Measurements from ENCODE around the gene DAZAP2. TPM values are rescaled to one million over a fixed set of nuclear protein-coding genes. Genes with fewer than 3 reads are reported as not detected.

The DAZAP2 gene
- polyA plus RNA-seq, 1 donor from 2014 or later = 97.9 TPM

DNA sequence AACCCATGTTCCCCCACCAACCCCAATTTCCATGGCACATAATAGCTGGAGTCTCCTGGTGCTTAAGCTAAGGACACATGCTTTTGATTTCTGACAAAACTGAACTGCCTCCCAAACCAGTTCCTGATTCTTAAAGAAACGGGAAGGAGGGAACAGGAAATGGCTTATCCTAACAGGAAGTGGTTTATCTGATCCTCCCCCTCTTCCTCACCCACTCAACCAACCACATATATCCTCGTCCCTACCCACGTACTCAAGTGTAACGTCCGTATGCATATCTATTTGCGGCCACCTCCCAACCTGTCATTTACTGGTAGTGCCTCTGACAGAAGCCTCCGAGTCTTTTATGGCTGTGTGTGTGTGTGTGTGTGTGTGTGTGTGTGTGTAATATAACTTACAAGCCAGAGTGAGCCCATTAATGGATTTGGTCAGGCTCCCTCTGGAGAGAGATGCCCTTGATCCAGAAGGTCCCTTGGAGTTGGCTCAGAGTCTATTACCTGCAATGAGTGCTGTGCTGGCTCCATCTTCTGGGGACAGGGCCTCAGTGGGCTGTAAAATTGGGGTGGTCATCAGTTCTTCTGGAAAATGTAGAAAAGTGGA is 7.7 kb downstream of the DAZAP2 start:
- no peak overlapping the region for H3K9ac ChIP-seq (ENCODE audit: low read length)
- H3K79me2 ChIP-seq (replicated peaks; ENCODE audit: insufficient read depth, low read length) = no peaks in the 10 kb centered on the region
- no peak overlapping the region for H3K27ac ChIP-seq (ENCODE audit: low read length)
- H3K9me2 ChIP-seq (ENCODE audit: insufficient read depth, low read length) = no peaks in the 10 kb centered on the region
- H4K20me1 ChIP-seq (ENCODE audit: insufficient read depth) = no peaks in the 10 kb centered on the region
- H3K9me3 ChIP-seq (ENCODE audit: low read length) = no peaks in the 10 kb centered on the region
- H3K27me3 ChIP-seq (ENCODE audit: insufficient read depth, low read depth, low read length) = no peaks in the 10 kb centered on the region
- H3K4me2 ChIP-seq (ENCODE audit: low read length) = no peak overlapping the region
- H3F3A ChIP-seq (ENCODE audit: insufficient read depth, low read length, poor library complexity, severe bottlenecking) = no peaks in the 10 kb centered on the region
- H2AFZ ChIP-seq (ENCODE audit: low read depth, low read length) = no peak overlapping the region
- H3K4me3 ChIP-seq (ENCODE audit: low read length) = no peak overlapping the region
- no peaks in the 10 kb centered on the region for H3K36me3 ChIP-seq (ENCODE audit: insufficient read depth, low read length)
- TF ChIP-seq MXI1 (conservative IDR thresholded peaks at IDR 0.05; ENCODE audit: poor library complexity, severe bottlenecking) (no peak), SMC3 (conservative IDR thresholded peaks at IDR 0.05; ENCODE audit: poor library complexity) (no peak), EZH2 (IDR thresholded peaks at IDR 0.05; ENCODE audit: borderline replicate concordance, insufficient read depth, low read length, poor library complexity, severe bottlenecking) (no peak), POLR2AphosphoS5 (IDR thresholded peaks at IDR 0.05) (no peak)

DNA sequence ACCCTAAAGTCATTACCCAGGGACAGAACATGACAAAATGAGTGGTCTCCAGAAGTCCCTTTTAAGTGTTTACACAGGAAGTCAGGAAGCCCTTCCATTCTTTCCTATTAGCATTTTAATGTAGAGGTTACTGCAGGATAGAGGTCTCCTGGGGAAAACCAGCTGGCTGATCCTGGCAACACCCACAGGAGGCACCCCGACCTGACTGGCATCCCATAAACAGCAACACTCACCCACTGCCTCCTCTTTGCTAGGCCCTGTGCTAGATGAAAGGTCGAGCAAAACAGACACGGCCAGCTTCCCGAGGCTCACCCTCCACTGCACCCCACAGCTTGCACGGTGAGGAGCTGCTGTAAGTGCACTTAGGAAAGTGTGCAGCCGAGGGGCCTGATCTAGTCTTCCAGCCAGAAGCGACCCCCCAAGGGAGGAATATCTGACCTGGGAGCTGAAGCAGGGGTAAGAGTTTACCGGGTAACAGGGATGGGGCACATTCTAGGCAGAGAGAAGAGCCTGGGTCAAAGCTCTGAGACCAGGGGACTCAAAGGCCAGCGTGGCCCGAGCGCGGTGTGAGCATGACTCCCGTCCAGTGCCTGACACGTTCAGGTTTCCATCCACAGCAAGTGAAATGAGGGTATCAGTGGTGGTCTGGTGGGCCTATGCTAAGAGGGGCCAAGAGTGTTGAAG is 9.0 kb downstream of the DAZAP2 start:
- Histone ChIP-seq H3K4me2 (ENCODE audit: low read length) (no peak overlapping the region), H3K27ac (ENCODE audit: low read length) (no peak overlapping the region), H2AFZ (ENCODE audit: low read depth, low read length) (no peak overlapping the region), H3F3A (ENCODE audit: insufficient read depth, low read length, poor library complexity, severe bottlenecking) (no peaks in the 10 kb centered on the region), H3K4me3 (ENCODE audit: low read length) (no peak overlapping the region), H3K36me3 (ENCODE audit: insufficient read depth, low read length) (no peaks in the 10 kb centered on the region), H3K9me2 (ENCODE audit: insufficient read depth, low read length) (no peaks in the 10 kb centered on the region), H4K20me1 (ENCODE audit: insufficient read depth) (no peaks in the 10 kb centered on the region), H3K79me2 (replicated peaks; ENCODE audit: insufficient read depth, low read length) (no peaks in the 10 kb centered on the region), H3K9ac (ENCODE audit: low read length) (no peak overlapping the region), H3K9me3 (ENCODE audit: low read length) (no peaks in the 10 kb centered on the region), H3K27me3 (ENCODE audit: insufficient read depth, low read depth, low read length) (no peaks in the 10 kb centered on the region)
- TF ChIP-seq SMC3 (conservative IDR thresholded peaks at IDR 0.05; ENCODE audit: poor library complexity) (no peak), TAF1 (IDR thresholded peaks at IDR 0.05; ENCODE audit: low read depth) (no peak), POLR2AphosphoS5 (IDR thresholded peaks at IDR 0.05) (no peak), EP300 (conservative IDR thresholded peaks at IDR 0.05; ENCODE audit: poor library complexity, severe bottlenecking) (no peak), MXI1 (conservative IDR thresholded peaks at IDR 0.05; ENCODE audit: poor library complexity, severe bottlenecking) (no peak), EZH2 (IDR thresholded peaks at IDR 0.05; ENCODE audit: borderline replicate concordance, insufficient read depth, low read length, poor library complexity, severe bottlenecking) (no peak), RAD21 (conservative IDR thresholded peaks at IDR 0.05) (no peak)
- TF ChIP-seq, protein P1, sequence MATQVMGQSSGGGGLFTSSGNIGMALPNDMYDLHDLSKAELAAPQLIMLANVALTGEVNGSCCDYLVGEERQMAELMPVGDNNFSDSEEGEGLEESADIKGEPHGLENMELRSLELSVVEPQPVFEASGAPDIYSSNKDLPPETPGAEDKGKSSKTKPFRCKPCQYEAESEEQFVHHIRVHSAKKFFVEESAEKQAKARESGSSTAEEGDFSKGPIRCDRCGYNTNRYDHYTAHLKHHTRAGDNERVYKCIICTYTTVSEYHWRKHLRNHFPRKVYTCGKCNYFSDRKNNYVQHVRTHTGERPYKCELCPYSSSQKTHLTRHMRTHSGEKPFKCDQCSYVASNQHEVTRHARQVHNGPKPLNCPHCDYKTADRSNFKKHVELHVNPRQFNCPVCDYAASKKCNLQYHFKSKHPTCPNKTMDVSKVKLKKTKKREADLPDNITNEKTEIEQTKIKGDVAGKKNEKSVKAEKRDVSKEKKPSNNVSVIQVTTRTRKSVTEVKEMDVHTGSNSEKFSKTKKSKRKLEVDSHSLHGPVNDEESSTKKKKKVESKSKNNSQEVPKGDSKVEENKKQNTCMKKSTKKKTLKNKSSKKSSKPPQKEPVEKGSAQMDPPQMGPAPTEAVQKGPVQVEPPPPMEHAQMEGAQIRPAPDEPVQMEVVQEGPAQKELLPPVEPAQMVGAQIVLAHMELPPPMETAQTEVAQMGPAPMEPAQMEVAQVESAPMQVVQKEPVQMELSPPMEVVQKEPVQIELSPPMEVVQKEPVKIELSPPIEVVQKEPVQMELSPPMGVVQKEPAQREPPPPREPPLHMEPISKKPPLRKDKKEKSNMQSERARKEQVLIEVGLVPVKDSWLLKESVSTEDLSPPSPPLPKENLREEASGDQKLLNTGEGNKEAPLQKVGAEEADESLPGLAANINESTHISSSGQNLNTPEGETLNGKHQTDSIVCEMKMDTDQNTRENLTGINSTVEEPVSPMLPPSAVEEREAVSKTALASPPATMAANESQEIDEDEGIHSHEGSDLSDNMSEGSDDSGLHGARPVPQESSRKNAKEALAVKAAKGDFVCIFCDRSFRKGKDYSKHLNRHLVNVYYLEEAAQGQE (IDR thresholded peaks at IDR 0.05; ENCODE audit: borderline replicate concordance) = no peak
- TF ChIP-seq, protein P2, sequence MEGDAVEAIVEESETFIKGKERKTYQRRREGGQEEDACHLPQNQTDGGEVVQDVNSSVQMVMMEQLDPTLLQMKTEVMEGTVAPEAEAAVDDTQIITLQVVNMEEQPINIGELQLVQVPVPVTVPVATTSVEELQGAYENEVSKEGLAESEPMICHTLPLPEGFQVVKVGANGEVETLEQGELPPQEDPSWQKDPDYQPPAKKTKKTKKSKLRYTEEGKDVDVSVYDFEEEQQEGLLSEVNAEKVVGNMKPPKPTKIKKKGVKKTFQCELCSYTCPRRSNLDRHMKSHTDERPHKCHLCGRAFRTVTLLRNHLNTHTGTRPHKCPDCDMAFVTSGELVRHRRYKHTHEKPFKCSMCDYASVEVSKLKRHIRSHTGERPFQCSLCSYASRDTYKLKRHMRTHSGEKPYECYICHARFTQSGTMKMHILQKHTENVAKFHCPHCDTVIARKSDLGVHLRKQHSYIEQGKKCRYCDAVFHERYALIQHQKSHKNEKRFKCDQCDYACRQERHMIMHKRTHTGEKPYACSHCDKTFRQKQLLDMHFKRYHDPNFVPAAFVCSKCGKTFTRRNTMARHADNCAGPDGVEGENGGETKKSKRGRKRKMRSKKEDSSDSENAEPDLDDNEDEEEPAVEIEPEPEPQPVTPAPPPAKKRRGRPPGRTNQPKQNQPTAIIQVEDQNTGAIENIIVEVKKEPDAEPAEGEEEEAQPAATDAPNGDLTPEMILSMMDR (IDR thresholded peaks at IDR 0.05; ENCODE audit: poor library complexity, severe bottlenecking) = no peak

Data from neural cell (in vitro differentiated cells).